Endodermal cell (in vitro differentiated cells): ENCODE measurements around the gene ZBTB40. TPM values are rescaled to one million over a fixed set of nuclear protein-coding genes. Genes with fewer than 3 reads are reported as not detected.
A peak's percentile ranks its signal among the peaks of the same experiment; 100 is the strongest.

Experiments
- DNase-seq: peaks from one replicate; pipeline ENCODE4 v3.0.0-alpha.2; 2017
- H3K27ac ChIP-seq: 2 replicates; pipeline ENCODE4 v1.5.1; 2013; ENCODE audit warnings: mild to moderate bottlenecking, low read depth, low read length, moderate library complexity
- H3K27me3 ChIP-seq: 2 replicates; pipeline ENCODE4 v1.6.1; 2013; ENCODE audit warnings: mild to moderate bottlenecking, low read length, moderate library complexity; ENCODE audit not compliant: insufficient read depth, control insufficient read depth, poor library complexity, severe bottlenecking
- H3K36me3 ChIP-seq: 2 replicates; pipeline ENCODE4 v1.7.0; 2013; ENCODE audit warnings: mild to moderate bottlenecking, low read length, moderate library complexity; ENCODE audit not compliant: control insufficient read depth, insufficient read depth
- H3K4me1 ChIP-seq: one replicate; pipeline ENCODE4 v1.7.0; 2013; ENCODE audit warnings: low read length; ENCODE audit not compliant: control insufficient read depth, insufficient read depth
- H3K4me3 ChIP-seq: 2 replicates; pipeline ENCODE4 v1.5.1; 2013; ENCODE audit warnings: mild to moderate bottlenecking, low read length, moderate library complexity
- H3K9ac ChIP-seq: 2 replicates; pipeline ENCODE4 v1.6.1; 2013; ENCODE audit warnings: mild to moderate bottlenecking, low read length, moderate library complexity; ENCODE audit not compliant: poor library complexity, severe bottlenecking; ENCODE audit errors: extremely low read depth
- H3K9me3 ChIP-seq: 2 replicates; pipeline ENCODE4 v1.6.1; 2013; ENCODE audit warnings: mild to moderate bottlenecking, low read length, moderate library complexity; ENCODE audit not compliant: control insufficient read depth
- H3K27ac Mint-ChIP-seq: 2 replicates; pipeline ENCODE4 v1.8.0; 2020; ENCODE audit warnings: mixed read lengths
- H3K27me3 Mint-ChIP-seq: 2 replicates; pipeline ENCODE4 v1.8.0; 2021; ENCODE audit warnings: mild to moderate bottlenecking, mixed read lengths; ENCODE audit not compliant: insufficient read depth
- H3K36me3 Mint-ChIP-seq: 2 replicates; pipeline ENCODE4 v1.8.0; 2020; ENCODE audit warnings: low read depth, mixed read lengths
- H3K4me1 Mint-ChIP-seq: 2 replicates; pipeline ENCODE4 v1.8.0; 2020; ENCODE audit warnings: mixed read lengths
- H3K4me3 Mint-ChIP-seq: 2 replicates; pipeline ENCODE4 v1.8.0; 2020; ENCODE audit warnings: mild to moderate bottlenecking, moderate library complexity, mixed read lengths
- H3K9me3 Mint-ChIP-seq: 2 replicates; pipeline ENCODE4 v1.8.0; 2020; ENCODE audit warnings: mild to moderate bottlenecking, mixed read lengths
- CTCF ChIP-seq: fragments of 200-600 bp; sonication (generic); conservative IDR thresholded peaks from 2 replicates; pipeline ENCODE4 v1.5.0; 2021; ENCODE audit warnings: antibody characterized with exemption, mild to moderate bottlenecking
- WGBS, 2 experiments: methylation state at CpG; one replicate each; pipeline versions ENCODE4 v1.1.5 to v1.1.7; 2013; ENCODE audit warnings: missing lambda C conversion rate in 2 of 2, mixed read lengths in 1 of 2; ENCODE audit not compliant: insufficient coverage in 1 of 2, insufficient read length in 1 of 2; 5-methylcytosine and 5-hydroxymethylcytosine counted together
- total RNA-seq, 2 donors: library from RNA; stranded (reverse); fragmentation: NEBNext Ultra II Directional in 1 of 2; extraction: Animal tissue kit (Norgen Biotek cat#: 25700) in 1 of 2; gene quantifications; 2 replicates in 1 of 2; 3 replicates in 1 of 2; pipeline ENCODE4 v1.2.1, GENCODE V29; 2021

The ZBTB40 gene
- total RNA-seq, 2 donors from 2014 or later: 18.5 to 29.7 TPM

- Histone ChIP-seq H3K27ac (no peak overlapping the region), H3K27me3 (no peaks in the 10 kb centered on the region), H3K36me3 (no peaks in the 10 kb centered on the region), H3K4me1 (no peaks in the 10 kb centered on the region), H3K9ac (no peak overlapping the region), H3K9me3 (peaks cover 39% of the 10 kb centered on the region), H3K4me3 (no peak overlapping the region)
- no peak for DNase-seq
- Mint-ChIP-seq H3K9me3 (peaks cover 43% of the 10 kb centered on the region), H3K4me1 (peaks cover 3% of the 10 kb centered on the region), H3K27me3 (no peaks in the 10 kb centered on the region), H3K36me3 (peaks cover 44% of the 10 kb centered on the region), H3K4me3 (no peak overlapping the region), H3K27ac (no peak overlapping the region)
- 100% methylated on average over 2 of the region's 2 CpGs; no CpG with 5 or more reads in 1 of the 2 experiments for WGBS, 2 experiments
- TF ChIP-seq CTCF: no peak
Measured at GRCh38 chr1:22436948-22437347, 14.7 kb upstream of the ZBTB40 start.

GRCh38 chr1:22437573-22437972, 14.1 kb upstream of the ZBTB40 start:
- TF ChIP-seq CTCF: no peak

GRCh38 chr1:22440582-22440981, 11.1 kb upstream of the ZBTB40 start:
- Histone ChIP-seq H3K36me3 (no peaks in the 10 kb centered on the region), H3K4me3 (peak overlapping the region; percentile 69)
- peaks cover 48% of the 10 kb centered on the region for H3K36me3 Mint-ChIP-seq

More at GRCh38 chr1:22437573-22437972, 14.1 kb upstream of the ZBTB40 start:
- no peaks in the 10 kb centered on the region for H3K27me3 ChIP-seq
- Mint-ChIP-seq H3K36me3 (peaks cover 44% of the 10 kb centered on the region), H3K9me3 (peaks cover 46% of the 10 kb centered on the region), H3K4me3 (no peak overlapping the region), H3K4me1 (peaks cover 10% of the 10 kb centered on the region), H3K27ac (no peak overlapping the region), H3K27me3 (no peaks in the 10 kb centered on the region)
- no peak for DNase-seq
- 88 to 89% methylated on average over 13 of the region's 13 CpGs for WGBS, 2 experiments
- no peaks in the 10 kb centered on the region for H3K36me3 ChIP-seq
- no peak overlapping the region for H3K27ac ChIP-seq
- no peaks in the 10 kb centered on the region for H3K4me1 ChIP-seq
- no peak overlapping the region for H3K4me3 ChIP-seq
- no peak overlapping the region for H3K9ac ChIP-seq
- H3K9me3 ChIP-seq: peaks cover 39% of the 10 kb centered on the region

More at GRCh38 chr1:22440582-22440981, 11.1 kb upstream of the ZBTB40 start:
- Mint-ChIP-seq H3K9me3 (peaks cover 61% of the 10 kb centered on the region), H3K27ac (no peak overlapping the region), H3K4me1 (peaks cover 22% of the 10 kb centered on the region), H3K27me3 (no peaks in the 10 kb centered on the region), H3K4me3 (no peak overlapping the region)
- Histone ChIP-seq H3K9me3 (peaks cover 52% of the 10 kb centered on the region), H3K27me3 (no peaks in the 10 kb centered on the region), H3K9ac (no peak overlapping the region), H3K4me1 (peaks cover 4% of the 10 kb centered on the region), H3K27ac (no peak overlapping the region)
- no peak for TF ChIP-seq CTCF
- DNase-seq: no peak
